Lower leg skin (tissue), 4 donors: Measurements from ENCODE around the gene SEC14L1. TPM values are rescaled to one million over a fixed set of nuclear protein-coding genes. Genes with fewer than 3 reads are reported as not detected.

Source experiments
- DNase-seq, 2 donors: peaks; one replicate each; pipeline ENCODE4 v3.0.0-alpha.2; 2019; ENCODE audit warnings: low spot score in 2 of 2
- H3K4me3 ChIP-seq: fragments of 200-600 bp; sonication (generic); 2 replicates; pipeline ENCODE4 v1.5.1; 2017; ENCODE audit warnings: mild to moderate bottlenecking, low read depth; ENCODE audit not compliant: poor library complexity, severe bottlenecking
- POLR2A ChIP-seq, 2 donors: fragments of 450-650 bp; IDR thresholded peaks; one replicate each; pipeline ENCODE4 v1.6.1; 2016 to 2017; ENCODE audit warnings: antibody characterized with exemption in 2 of 2, mild to moderate bottlenecking in 1 of 2, moderate library complexity in 1 of 2
- WGBS, 2 donors: methylation state at CpG; one replicate each; pipeline ENCODE4 v1.1.5; 2018; 5-methylcytosine and 5-hydroxymethylcytosine counted together
- intact Hi-C: fragments of 100-400 bp; cut with DNase I; formaldehyde crosslinking; loops from one replicate; pipeline ENCODE4 v1.15.0; 2023; ENCODE audit warnings: low total_unique reads
- total RNA-seq, 4 donors: library from RNA; depleted of rRNA; stranded (reverse); fragments of >200 nt; gene quantifications; one replicate each; pipeline ENCODE4 v1.1.0, GENCODE V29; 2016
- TF ChIP-seq, protein P1 (sequence below), 3 donors: fragments of 450-650 bp; IDR thresholded peaks; one replicate each; pipeline ENCODE4 v1.5.1; 2016; ENCODE audit warnings: antibody characterized with exemption in 3 of 3, mild to moderate bottlenecking in 3 of 3, moderate library complexity in 2 of 3

The SEC14L1 gene
- total RNA-seq, 4 donors from 2014 or later: 19.1 to 59.5 (median 46.3) TPM

DNA sequence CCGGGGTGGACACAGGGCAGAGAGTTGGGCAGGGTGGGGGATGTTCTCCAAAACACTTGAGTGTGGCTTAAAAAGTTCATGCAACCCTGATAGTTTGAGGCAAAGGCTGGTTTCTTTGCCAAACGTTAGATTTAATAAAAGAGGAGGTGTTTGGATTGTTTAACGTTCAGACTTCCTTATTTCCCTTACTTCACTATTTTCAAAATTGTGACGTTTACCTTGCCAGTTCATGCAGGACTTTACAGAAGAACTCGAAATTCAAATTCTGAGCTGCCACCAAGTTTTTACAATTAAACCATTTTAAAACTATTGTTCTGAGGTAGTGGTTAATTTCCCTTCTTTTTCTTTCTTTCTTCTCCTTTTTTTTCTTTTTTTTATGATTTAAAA lies 5.5 kb downstream of the SEC14L1 start:
- H3K4me3 ChIP-seq: no peak overlapping the region
- no peak for TF ChIP-seq POLR2A (IDR thresholded peaks at IDR 0.05)
- TF ChIP-seq, protein P1, sequence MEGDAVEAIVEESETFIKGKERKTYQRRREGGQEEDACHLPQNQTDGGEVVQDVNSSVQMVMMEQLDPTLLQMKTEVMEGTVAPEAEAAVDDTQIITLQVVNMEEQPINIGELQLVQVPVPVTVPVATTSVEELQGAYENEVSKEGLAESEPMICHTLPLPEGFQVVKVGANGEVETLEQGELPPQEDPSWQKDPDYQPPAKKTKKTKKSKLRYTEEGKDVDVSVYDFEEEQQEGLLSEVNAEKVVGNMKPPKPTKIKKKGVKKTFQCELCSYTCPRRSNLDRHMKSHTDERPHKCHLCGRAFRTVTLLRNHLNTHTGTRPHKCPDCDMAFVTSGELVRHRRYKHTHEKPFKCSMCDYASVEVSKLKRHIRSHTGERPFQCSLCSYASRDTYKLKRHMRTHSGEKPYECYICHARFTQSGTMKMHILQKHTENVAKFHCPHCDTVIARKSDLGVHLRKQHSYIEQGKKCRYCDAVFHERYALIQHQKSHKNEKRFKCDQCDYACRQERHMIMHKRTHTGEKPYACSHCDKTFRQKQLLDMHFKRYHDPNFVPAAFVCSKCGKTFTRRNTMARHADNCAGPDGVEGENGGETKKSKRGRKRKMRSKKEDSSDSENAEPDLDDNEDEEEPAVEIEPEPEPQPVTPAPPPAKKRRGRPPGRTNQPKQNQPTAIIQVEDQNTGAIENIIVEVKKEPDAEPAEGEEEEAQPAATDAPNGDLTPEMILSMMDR (IDR thresholded peaks at IDR 0.05): no peak
- 56 to 61% methylated on average over 5 of the region's 5 CpGs for WGBS, 2 donors
- intact Hi-C loops: no loop called here
- no peak for DNase-seq

DNA sequence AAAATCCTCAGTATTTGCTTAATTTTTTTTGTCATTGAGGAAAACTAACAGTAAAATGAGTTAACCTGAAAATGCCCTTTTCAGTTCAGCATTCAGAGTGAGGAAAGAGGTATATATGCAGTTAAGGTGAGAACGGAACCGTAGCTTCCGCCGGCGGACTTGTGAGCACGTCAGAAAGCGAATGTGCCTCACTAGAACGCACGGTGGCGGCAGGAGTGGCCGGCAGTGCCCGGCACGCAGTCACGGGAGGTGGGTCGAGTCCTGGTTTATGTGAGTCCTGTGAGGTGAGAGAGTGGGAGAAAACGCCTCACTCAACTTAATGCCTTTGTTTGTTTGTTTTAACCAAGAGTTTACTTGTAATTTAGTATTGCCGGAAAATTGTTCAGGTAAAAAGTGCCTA lies 6.1 kb downstream of the SEC14L1 start:
- 77 to 86% methylated on average over 17 of the region's 17 CpGs for WGBS, 2 donors
- no peak for DNase-seq
- H3K4me3 ChIP-seq: no peak overlapping the region
- TF ChIP-seq, protein P1 (IDR thresholded peaks at IDR 0.05): no peak
- TF ChIP-seq POLR2A (IDR thresholded peaks at IDR 0.05): no peak
- intact Hi-C loops: no loop called here

DNA sequence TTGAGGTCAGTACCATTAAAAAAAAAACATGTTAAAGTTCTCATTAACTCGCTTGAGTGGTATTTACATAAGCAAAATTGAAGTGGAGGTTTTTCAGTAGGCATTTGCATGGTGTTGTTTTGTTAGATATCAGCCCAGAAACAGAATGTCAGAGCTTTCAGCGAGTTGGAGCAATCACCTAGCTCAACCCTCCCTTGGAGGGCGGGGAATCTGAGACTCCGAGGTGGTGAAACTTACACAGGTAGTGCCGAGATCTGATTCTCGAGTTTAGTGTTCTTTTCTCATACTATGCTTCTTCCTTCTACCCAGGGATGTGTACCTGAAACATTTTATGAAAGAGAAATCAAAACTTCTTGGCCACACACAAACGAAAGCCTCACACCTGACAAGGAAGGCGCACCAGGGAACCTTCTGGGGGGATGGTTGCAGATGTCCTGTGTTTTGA lies 6.6 kb downstream of the SEC14L1 start:
- no peak for TF ChIP-seq POLR2A (IDR thresholded peaks at IDR 0.05)
- TF ChIP-seq, protein P1 (IDR thresholded peaks at IDR 0.05): no peak
- intact Hi-C loops: no loop called here
- DNase-seq: no peak
- WGBS, 2 donors: 80 to 82% methylated on average over 8 of the region's 8 CpGs
- H3K4me3 ChIP-seq: no peak overlapping the region

DNA sequence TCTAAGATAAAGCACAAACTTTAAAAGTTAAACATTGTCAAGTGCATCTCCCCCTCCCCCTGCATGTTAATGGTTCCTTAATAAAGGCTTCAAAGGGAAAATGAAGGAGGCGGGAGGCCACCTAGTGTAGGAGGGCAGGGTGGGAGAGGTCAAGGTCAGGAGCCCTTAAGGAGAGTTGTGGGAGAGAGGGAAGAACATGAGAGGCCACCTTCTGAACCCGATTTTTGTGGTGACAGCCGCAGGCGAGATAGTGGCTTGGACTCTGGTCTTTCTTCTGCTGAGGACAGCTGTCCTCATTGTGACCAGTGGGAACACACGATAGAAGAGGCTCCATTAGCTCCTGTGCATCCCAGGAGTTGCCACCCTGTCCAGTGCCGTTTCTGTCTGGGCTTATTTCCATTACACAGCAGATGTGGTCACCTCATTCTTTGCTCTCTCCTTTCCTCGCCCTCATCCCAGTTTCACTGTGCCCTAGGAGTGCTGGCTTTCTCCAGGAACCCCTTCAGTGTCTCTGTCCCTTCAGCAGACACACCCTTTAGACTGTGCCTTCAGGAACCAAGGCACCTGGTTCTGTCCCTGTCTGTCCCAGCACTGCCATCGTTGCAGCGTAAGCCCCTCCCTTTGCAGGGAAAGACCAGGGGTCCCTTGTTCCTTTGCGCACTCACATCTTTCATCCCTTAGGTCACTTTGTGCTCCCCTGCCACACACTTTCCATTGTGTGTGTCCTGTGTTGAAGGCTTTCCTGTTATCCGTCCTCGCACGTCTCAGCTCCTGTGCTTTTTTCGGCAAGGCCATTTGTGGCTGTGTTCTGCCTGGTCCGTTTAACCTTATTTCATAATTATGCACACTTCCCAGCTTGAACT lies 7.5 kb downstream of the SEC14L1 start:
- intact Hi-C loops: no loop called here
- H3K4me3 ChIP-seq: no peak overlapping the region
- no peak for TF ChIP-seq POLR2A (IDR thresholded peaks at IDR 0.05)
- TF ChIP-seq, protein P1 (IDR thresholded peaks at IDR 0.05): no peak
- WGBS, 2 donors: 78 to 79% methylated on average over 15 of the region's 15 CpGs
- DNase-seq: no peak

DNA sequence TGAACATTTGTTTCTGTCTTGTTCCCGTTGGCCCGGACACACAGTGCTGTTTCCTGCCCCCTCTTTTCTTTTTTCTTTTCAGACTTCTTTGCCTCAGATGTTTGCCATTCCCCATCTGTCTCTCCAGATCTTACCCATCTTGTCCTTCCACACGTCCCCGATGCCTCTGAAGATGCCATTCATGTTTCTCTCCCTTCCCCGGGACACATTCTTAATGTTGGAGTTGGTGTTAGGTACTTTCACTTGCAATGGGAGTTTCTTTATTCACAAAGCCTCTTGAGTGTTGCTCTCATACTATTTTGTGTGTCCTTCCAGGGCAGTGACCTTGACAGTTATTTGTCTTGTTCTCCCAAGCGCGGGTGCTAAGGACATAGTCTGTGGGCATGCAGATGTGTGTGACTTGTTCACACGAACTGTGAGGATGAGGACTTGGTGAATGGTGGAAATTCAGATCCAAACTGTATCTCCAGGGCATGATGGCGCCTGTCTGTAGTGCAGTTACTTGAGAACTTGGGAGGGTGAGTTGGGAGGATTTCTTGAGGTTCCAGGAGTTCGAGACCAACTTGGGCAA lies 8.3 kb downstream of the SEC14L1 start:
- H3K4me3 ChIP-seq: no peak overlapping the region
- no peak for TF ChIP-seq POLR2A (IDR thresholded peaks at IDR 0.05)
- TF ChIP-seq, protein P1 (IDR thresholded peaks at IDR 0.05): no peak
- intact Hi-C loops: no loop called here
- 77 to 80% methylated on average over 10 of the region's 10 CpGs for WGBS, 2 donors
- no peak for DNase-seq
